ENCODE measurements around the gene CMTM8. TPM values are rescaled to one million over a fixed set of nuclear protein-coding genes. Genes with fewer than 3 reads are reported as not detected.

Gene CMTM8
- total RNA-seq, 1 donor from 2014 or later = 9.0 TPM

DNA sequence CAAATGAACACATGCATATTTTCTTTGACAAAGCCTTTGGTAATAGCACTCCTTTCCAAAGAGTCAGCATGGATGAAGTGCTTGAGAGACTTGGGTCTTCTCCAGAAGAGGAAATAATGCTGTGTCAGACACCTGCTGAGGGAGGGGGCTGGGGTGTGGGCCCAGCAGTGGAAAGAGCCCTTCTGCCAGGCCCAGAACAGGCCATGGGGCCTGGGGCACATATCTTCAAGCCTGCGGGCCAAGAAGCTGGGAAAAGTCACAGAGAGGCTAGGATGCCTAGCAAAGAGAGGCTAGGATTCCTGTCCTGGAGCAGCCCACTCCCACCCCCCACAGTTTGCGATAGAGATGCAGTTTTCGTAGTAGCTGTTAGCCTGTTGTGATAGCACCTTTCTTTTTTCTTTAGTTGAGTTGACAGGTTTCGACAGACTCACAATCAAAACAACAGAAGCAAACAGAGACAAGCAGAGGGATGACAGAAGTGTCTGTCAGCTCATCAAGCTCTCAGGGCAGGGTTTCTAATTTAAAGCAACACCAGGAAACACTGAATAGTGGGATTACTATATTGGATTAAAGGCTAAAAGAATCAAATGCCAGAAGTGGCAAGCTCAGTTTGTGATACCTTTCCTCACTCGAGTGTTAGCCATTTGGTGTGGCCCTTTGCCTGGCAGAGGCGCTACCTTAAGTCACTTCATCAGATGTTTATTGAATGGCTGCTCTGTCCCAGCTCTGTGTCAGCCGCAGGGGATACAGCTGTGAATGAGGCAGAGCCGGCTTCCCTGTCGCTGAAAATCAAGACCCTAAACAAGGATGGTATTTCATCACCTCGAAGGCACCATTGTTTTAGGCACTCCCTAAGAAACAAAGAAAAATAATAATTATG lies 172.1 kb downstream of the CMTM8 start:
- no peaks in the 10 kb centered on the region for H3K27me3 Mint-ChIP-seq
- no peak for DNase-seq (ENCODE audit: extremely low spot score, unreplicated experiment)
- H3K36me3 Mint-ChIP-seq = peaks cover 7% of the 10 kb centered on the region
- TF ChIP-seq, protein P1, sequence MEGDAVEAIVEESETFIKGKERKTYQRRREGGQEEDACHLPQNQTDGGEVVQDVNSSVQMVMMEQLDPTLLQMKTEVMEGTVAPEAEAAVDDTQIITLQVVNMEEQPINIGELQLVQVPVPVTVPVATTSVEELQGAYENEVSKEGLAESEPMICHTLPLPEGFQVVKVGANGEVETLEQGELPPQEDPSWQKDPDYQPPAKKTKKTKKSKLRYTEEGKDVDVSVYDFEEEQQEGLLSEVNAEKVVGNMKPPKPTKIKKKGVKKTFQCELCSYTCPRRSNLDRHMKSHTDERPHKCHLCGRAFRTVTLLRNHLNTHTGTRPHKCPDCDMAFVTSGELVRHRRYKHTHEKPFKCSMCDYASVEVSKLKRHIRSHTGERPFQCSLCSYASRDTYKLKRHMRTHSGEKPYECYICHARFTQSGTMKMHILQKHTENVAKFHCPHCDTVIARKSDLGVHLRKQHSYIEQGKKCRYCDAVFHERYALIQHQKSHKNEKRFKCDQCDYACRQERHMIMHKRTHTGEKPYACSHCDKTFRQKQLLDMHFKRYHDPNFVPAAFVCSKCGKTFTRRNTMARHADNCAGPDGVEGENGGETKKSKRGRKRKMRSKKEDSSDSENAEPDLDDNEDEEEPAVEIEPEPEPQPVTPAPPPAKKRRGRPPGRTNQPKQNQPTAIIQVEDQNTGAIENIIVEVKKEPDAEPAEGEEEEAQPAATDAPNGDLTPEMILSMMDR (conservative IDR thresholded peaks at IDR 0.05) = no peak
- peak overlapping the region; percentile 21 for H3K4me3 Mint-ChIP-seq
- H3K9me3 Mint-ChIP-seq = peaks cover 3% of the 10 kb centered on the region
- H3K27ac Mint-ChIP-seq = peak overlapping the region; percentile 20
- peaks cover 18% of the 10 kb centered on the region for H3K4me1 Mint-ChIP-seq (ENCODE audit: unreplicated experiment)

DNA sequence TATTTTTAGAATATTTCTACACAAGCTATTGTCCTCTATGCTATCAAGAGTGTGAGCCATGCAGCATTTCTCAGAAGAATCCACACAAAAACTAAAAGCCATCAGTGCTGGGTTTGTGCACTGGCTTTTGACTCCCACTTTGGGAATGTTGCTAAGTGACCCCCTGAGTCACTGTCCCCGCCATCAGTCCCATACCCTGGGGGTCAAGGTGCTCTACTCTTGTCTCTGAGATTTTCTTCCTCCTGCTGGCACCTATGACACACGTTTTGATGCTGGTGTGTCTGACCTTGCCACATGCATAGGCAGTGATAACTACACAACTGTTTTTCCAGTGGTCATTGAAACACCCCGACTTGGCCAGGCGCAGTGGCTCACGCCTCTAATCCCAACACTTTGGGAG lies 173.0 kb downstream of the CMTM8 start:
- Mint-ChIP-seq H3K4me3 (no peak overlapping the region), H3K4me1 (ENCODE audit: unreplicated experiment) (peaks cover 18% of the 10 kb centered on the region), H3K27ac (no peak overlapping the region), H3K36me3 (peaks cover 9% of the 10 kb centered on the region), H3K27me3 (no peaks in the 10 kb centered on the region), H3K9me3 (peaks cover 1% of the 10 kb centered on the region)
- TF ChIP-seq, protein P1 (conservative IDR thresholded peaks at IDR 0.05) = no peak
- no peak for DNase-seq (ENCODE audit: extremely low spot score, unreplicated experiment)

DNA sequence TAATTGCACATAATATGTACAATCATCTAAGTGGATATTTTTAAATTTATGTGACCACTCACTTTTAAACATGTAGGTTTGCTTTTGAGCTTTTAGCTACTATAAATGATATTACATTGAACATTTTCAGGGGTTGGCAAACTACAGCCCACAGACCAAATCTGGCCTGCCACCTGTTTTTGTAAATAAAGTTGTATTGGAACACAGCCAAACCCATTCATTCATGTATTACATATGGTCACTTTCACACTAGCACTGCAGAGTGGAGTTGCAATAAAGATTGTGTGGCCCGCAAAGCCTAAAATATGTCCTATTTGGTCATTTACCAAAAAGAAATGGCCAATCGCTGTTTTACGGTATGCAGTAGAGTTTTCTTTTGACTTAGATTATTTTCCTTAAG lies 174.4 kb downstream of the CMTM8 start:
- H3K27me3 Mint-ChIP-seq = no peaks in the 10 kb centered on the region
- no peak overlapping the region for H3K4me3 Mint-ChIP-seq
- DNase-seq (ENCODE audit: extremely low spot score, unreplicated experiment) = no peak
- TF ChIP-seq, protein P1 (conservative IDR thresholded peaks at IDR 0.05) = no peak
- H3K4me1 Mint-ChIP-seq (ENCODE audit: unreplicated experiment) = peaks cover 18% of the 10 kb centered on the region
- H3K27ac Mint-ChIP-seq = no peak overlapping the region
- peaks cover 13% of the 10 kb centered on the region for H3K36me3 Mint-ChIP-seq
- no peaks in the 10 kb centered on the region for H3K9me3 Mint-ChIP-seq

DNA sequence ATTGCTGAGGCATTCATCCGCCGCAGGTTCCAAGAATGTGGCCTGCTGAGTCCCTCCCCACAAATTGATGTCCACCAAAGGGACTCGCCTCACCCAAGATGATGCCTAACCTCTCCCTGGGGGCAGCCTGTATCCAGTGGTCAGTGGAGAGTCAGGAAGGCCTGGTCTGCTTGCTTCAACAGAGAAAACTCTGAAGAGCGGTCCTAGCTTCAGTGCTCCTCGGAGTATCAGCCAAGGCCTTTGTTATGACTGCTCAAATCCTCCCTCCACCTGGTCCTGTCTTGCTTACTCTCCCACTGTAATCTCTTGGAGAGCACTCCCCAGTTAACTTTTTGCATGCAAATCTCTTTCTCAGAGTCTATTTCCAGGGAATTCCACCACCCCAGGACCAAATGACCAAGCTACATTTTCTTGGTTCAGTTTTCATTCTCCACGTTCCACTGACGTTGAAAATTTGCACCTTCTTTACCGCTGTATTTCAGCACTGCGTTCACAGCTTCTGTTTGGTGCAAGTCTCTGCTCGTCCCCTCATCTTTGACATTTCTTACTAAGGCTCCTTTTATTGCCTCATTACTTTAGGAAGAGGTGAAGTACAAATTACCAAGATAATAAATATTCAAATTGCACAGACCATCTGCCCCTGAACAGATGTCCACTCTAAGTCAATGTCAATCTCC lies 175.5 kb downstream of the CMTM8 start:
- Mint-ChIP-seq H3K9me3 (no peaks in the 10 kb centered on the region), H3K27me3 (no peaks in the 10 kb centered on the region), H3K36me3 (peaks cover 13% of the 10 kb centered on the region), H3K4me3 (no peak overlapping the region), H3K27ac (no peak overlapping the region), H3K4me1 (ENCODE audit: unreplicated experiment) (peaks cover 18% of the 10 kb centered on the region)
- TF ChIP-seq, protein P1 (conservative IDR thresholded peaks at IDR 0.05) = no peak
- no peak for DNase-seq (ENCODE audit: extremely low spot score, unreplicated experiment)

DNA sequence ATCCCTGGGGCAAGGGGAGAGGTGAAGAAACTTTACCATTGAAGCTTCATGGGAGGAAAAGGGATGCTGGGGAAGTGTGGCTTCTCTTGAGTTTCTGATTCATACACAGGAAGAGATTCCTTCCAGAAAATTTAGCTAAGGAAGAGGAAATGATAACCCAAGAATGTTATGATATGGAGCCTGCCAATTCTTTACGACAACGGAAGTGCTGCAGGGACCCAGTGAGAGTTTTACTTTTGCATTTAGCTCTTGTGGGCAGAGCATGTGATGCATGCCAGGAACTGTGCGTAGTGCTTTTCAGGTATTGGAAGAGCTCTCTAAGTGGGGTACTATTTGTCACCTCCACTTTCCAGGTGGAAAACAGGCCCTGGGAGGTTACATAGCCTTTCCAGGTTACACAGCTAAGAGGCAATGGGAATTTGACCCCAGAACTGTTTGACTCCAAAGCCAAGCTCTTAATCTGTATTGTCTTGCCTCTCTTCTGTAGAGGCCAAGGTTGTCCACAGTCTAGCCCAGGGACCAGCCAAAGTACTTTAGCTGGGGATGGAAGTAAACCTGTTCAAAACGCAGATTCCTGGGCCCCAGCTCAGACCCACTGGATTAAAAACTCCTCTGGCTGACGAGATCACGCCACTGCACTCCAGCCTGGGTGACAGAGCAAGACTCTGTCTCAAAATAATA lies 176.2 kb downstream of the CMTM8 start:
- Mint-ChIP-seq H3K27ac (no peak overlapping the region), H3K4me1 (ENCODE audit: unreplicated experiment) (peaks cover 22% of the 10 kb centered on the region), H3K36me3 (peaks cover 18% of the 10 kb centered on the region), H3K9me3 (peaks cover 6% of the 10 kb centered on the region), H3K27me3 (no peaks in the 10 kb centered on the region), H3K4me3 (no peak overlapping the region)
- no peak for DNase-seq (ENCODE audit: extremely low spot score, unreplicated experiment)
- TF ChIP-seq, protein P1 (conservative IDR thresholded peaks at IDR 0.05) = no peak
